Anterior cingulate cortex (tissue), 58 donors: ENCODE measurements around the gene TOM1L1.
A peak's percentile ranks its signal among the peaks of the same experiment; 100 is the strongest.

Source experiments
- DNase-seq, 58 donors: peaks; one replicate each; lab custom pipeline; 2025; lab: John Stamatoyannopoulos, UW

TOM1L1 gene

DNA sequence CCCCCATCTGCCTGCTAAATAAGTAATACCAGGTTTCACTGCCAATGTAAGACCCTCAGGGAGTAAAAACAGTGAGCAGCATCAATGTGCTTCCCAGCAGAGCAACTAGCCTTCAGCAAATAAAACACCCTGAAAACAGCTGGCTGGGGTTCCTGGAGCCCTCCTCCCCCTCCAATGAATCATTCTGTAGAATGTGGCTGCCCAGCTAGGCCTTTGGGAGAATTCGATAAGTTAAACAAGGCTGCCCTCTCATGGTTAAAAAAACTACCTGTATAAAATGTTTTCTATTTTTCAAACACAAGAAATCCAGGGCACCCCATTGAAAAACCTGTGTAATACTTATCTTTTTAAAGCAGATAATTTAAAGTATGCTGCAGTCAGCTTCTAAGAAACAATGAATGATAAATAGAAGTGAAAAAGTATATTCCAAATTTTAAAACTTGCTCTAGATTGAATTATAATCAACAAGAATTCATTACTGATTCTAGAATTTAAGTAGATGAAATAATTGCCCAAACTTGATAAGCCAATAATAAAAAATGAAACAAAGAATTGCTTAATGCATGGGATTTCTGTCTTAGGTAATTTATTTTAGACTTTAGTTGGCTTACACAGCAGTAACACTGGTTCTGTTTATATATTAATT, 9.4 kb upstream of the TOM1L1 start:
- peak in 16 of 58 donors; percentile 1 to 50 (median 6) for DNase-seq

- DNase-seq: no peak
Measured at GRCh38 chr17:54892360-54892759, 8.3 kb upstream of the TOM1L1 start.

GRCh38 chr17:54898576-54898975, 2.1 kb upstream of the TOM1L1 start:
- no peak for DNase-seq

- DNase-seq: no peak
Measured at GRCh38 chr17:54899201-54899600, 1.5 kb upstream of the TOM1L1 start.

GRCh38 chr17:54899721-54900456, 763 bp upstream of the TOM1L1 start:
- peak in 3 of 58 donors; percentile 7 to 18 (median 7) for DNase-seq

DNA sequence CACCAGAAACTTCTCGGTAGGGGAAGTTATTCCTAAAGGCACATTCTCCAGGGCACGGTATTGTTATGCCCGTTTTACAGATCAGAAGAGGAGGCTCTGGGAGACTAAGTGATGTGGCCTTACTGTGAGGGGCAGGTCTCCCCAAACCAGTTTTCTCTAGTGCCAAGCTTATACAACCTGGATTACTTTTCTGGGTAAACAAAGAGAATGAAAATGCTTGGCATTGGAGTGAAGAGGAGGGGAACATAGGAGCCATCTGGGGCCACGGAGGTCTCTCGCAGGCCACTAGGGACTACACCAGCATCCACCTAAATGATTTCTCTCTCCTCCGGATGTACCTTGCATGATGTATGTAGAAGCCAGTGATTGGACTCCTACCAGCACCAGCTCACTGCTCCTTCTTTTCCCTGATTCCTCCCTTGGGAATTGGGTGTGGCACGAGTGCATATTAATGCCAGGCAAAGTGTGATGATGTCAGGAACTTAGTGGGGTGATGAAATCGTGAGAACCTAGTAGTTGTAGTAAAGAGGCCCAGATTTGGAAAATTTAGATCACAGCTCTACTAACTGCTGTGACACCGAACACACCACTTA, 674 bp downstream of the TOM1L1 start:
- peak in 1 of 58 donors; percentile 1 for DNase-seq

- DNase-seq: no peak
Measured at GRCh38 chr17:54902017-54902416, 1.4 kb downstream of the TOM1L1 start.

DNA sequence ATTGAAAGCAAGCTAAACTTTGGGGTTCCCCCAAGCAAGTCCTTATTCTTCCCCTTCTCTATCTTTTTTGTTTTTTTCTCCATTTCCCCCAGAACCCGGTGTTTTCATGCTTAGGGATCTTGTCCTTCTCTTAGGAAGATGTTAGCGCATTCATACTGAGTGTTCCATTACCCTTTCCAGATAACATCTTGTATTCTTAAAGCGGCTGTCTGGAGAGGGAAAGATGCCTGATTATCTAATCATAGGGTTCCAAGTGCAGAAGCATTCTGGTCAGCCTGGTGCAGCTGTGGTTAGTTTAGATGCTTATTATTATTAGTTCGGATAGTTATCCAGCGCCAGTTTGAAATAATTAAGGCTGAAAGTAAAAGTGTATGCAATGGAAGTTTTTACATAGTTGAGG, 2.0 kb downstream of the TOM1L1 start:
- no peak for DNase-seq

- DNase-seq: peak in 19 of 58 donors; percentile 0 to 18 (median 7)
Measured at GRCh38 chr17:54903375-54903774, 2.7 kb downstream of the TOM1L1 start.

GRCh38 chr17:54906683-54907082, 6.0 kb downstream of the TOM1L1 start:
- no peak for DNase-seq

- DNase-seq: no peak
Measured at GRCh38 chr17:54907376-54907775, 6.7 kb downstream of the TOM1L1 start.

DNA sequence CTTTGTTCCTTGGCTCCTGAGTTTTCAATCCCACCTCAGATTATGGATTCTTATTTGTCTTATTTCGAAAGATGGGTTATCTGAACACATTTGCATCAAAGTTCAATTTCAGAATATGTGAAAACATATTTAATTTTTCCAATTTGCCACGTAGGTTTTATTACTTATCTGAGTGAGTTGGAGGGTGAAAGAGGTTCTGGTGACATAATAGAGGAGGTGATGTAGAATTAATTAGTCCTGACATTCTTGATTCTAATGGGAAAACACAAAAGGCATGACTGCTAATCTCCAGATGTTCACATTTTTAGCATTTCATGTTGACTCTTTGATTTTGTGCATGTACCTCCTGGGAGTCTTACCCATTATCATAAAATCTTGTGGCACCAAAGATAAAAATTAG, 9.1 kb downstream of the TOM1L1 start:
- no peak for DNase-seq

DNA sequence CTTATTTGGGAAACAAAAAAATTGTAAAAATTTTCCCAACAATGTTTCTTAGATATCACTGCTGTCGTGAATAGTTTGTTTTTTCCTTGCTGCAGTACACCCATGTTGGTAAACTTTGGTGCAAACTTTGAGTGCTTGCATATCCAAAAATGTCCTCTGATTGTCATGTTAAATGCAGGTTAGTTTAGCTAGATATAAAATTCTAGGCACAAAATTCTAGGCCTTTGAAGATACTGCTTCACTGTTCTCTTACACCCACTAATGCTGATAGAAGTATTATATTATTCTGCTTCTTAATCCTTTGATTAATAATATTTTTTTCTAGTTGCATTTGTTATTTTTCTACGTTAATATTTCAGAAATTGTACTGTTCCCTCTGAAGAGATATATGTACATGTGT, 16.1 kb downstream of the TOM1L1 start:
- DNase-seq: no peak

DNA sequence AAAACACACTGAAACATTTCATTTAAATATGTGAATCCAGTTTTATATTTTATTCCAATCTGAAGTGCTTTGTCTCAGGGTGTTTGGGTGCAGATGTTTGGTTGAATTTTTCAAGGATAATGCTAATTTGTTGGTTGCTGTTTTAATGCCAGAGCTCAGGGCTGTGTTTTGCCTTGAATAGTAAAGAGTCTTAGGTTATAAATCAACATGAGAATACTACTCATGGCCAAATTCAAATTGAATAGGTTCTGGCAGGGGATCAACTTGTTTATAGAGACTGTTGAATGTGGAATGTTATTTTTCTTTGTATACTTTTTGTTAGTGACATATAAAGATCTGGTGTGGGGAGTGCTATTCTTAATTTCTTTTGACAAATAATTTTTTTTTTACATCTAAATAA, 18.8 kb downstream of the TOM1L1 start:
- no peak for DNase-seq

GRCh38 chr17:54920819-54921218, 20.2 kb downstream of the TOM1L1 start:
- no peak for DNase-seq

GRCh38 chr17:54924405-54924804, 23.8 kb downstream of the TOM1L1 start:
- no peak for DNase-seq

- DNase-seq: no peak
Measured at GRCh38 chr17:54927525-54927924, 26.9 kb downstream of the TOM1L1 start.

DNA sequence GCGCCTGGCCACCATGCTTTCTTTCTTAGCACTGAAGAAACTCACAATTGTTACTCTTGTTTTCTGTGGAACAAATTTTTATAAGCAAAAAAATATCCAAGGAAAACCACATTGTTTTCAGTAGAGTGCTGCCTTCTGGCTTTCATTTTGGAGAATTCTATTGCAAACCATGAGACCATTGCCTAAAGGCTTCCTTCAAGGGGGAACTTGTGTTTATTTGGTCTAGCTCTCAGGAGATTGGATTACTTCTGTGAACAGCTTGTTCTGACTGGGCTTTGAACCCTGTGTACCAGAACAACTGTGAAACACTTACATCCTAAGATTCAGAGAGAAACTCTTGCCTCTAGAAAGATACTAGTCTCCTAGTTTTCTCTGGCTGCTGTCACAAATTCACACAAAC, 32.1 kb downstream of the TOM1L1 start:
- no peak for DNase-seq

DNA sequence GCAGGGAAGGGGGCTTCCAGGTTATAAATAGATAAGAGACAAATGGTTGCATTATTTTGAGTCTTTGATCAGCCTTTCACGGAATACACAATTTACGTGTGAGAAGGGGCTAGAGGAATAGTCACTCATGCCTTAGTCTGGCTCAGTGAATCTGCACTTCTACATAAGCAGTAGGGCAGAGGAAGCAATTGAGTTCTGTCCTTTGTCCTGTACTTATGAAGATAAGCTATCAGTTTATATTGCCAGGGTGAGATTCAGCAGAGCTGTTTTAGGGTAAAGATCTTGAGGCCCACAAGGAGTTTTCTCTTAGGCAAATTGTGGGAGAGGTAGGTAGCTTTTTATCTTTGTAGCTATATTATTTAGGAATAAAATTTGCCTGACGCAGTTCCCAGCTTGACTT, 33.3 kb downstream of the TOM1L1 start:
- DNase-seq: no peak

GRCh38 chr17:54935471-54935870, 34.8 kb downstream of the TOM1L1 start:
- DNase-seq: no peak

DNA sequence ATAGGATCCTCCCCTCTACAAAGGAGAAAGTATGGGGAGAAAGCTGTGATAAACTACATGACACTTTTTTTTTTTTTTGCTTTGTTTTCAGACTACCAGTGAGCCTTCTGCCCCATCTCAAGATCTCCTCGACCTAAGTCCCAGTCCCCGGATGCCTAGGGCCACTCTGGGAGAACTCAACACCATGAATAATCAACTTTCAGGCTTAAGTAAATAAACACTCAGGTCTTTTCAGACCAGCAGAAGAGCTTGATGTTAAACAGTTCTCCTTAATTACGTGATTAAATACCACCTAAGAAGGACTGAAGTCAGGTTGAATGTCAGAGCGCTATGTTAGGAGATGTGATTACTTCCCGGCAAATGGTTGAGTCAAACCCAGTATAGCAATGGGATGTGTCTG, 36.4 kb downstream of the TOM1L1 start:
- DNase-seq: no peak

GRCh38 chr17:54937426-54937825, 36.8 kb downstream of the TOM1L1 start:
- no peak for DNase-seq
